Lung (tissue), 12 donors: ENCODE results near the gene NBPF3. TPM values are rescaled to one million over a fixed set of nuclear protein-coding genes. Genes with fewer than 3 reads are reported as not detected.
A peak's percentile ranks its signal among the peaks of the same experiment; 100 is the strongest.
"Not testable (repeated sequence)": the region's sequence is repeated elsewhere in the genome, so short reads cannot be mapped to it uniquely, and the experiment has no call there.

Experiments
- ATAC-seq: fragments of 200-7000 bp; cut with Tn5 transposase; one replicate; pipeline ENCODE4 v1.9.1; 2020; ENCODE audit warnings: moderate number of reproducible peaks; ENCODE audit not compliant: insufficient read depth, low FRiP score
- DNase-seq, 3 donors: peaks; one replicate each; pipeline ENCODE4 v3.0.0-alpha.2; 2013 to 2017
- H3K27ac ChIP-seq, 2 donors: one replicate each; pipeline ENCODE4 v1.5.1; 2013; ENCODE audit warnings: mild to moderate bottlenecking in 2 of 2, moderate library complexity in 2 of 2, control low read depth in 1 of 2, inconsistent platforms in 1 of 2, low read depth in 1 of 2, low read length in 1 of 2
- H3K27me3 ChIP-seq, 3 donors: one replicate each; pipeline ENCODE4 v1.5.1; 2013; ENCODE audit warnings: low read length in 2 of 3; ENCODE audit not compliant: control insufficient read depth in 3 of 3, insufficient read depth in 3 of 3
- H3K36me3 ChIP-seq, 4 donors: one replicate each; pipeline ENCODE4 v1.5.1; 2013; ENCODE audit warnings: low read length in 4 of 4, mild to moderate bottlenecking in 1 of 4, moderate library complexity in 1 of 4; ENCODE audit not compliant: control insufficient read depth in 4 of 4, insufficient read depth in 4 of 4
- H3K4me1 ChIP-seq, 5 donors: one replicate each; pipeline ENCODE4 v1.5.1; 2013; ENCODE audit warnings: low read length in 5 of 5, mild to moderate bottlenecking in 2 of 5, moderate library complexity in 1 of 5; ENCODE audit not compliant: control insufficient read depth in 5 of 5, insufficient read depth in 5 of 5
- H3K4me3 ChIP-seq: one replicate; pipeline ENCODE4 v1.5.1; 2013; ENCODE audit warnings: mild to moderate bottlenecking, control low read depth, moderate library complexity
- H3K9ac ChIP-seq, 2 donors: one replicate each; pipeline ENCODE4 v1.5.1; 2013; ENCODE audit warnings: low read length in 2 of 2, control low read depth in 1 of 2; ENCODE audit not compliant: insufficient read depth in 1 of 2
- H3K9me3 ChIP-seq, 4 donors: one replicate each; pipeline ENCODE4 v1.5.1; 2013; ENCODE audit warnings: low read length in 3 of 4, mild to moderate bottlenecking in 1 of 4, moderate library complexity in 1 of 4; ENCODE audit not compliant: control insufficient read depth in 4 of 4, insufficient read depth in 3 of 4
- WGBS, 2 donors: extraction: QIAGEN DNeasy Blood & Tissue Kit; methylation state at CpG; one replicate each; pipeline ENCODE4 v1.1.7; 2013; 5-methylcytosine and 5-hydroxymethylcytosine counted together
- polyA plus RNA-seq, 2 donors: library from polyadenylated mRNA; stranded (reverse); fragments of 200-250 nt; gene quantifications; one replicate each; pipeline ENCODE4 v1.2.1, GENCODE V29; 2013
- total RNA-seq, 2 donors: library from RNA; depleted of rRNA in 1 of 2; stranded (reverse); fragments of >200 nt in 1 of 2; gene quantifications; one replicate each; pipeline ENCODE4 v1.2.1, GENCODE V29; 2014 to 2021
- TF ChIP-seq, protein P1 (sequence below): IDR thresholded peaks from 2 replicates; pipeline ENCODE4 v1.5.1; 2012; ENCODE audit warnings: mild to moderate bottlenecking; ENCODE audit errors: control extremely low read depth, extremely low read depth
- donor health status: control.
- donor health status: control.
- donor health status: Bipolar disorder and iron deficiency.
- donor health status: healthy.
- donor health status: DM: yes; HTN: yes; CAD: no.

The NBPF3 gene
- total and polyA plus RNA-seq, 4 donors: 1.3 to 17.6 (median 5.6) TPM

DNA sequence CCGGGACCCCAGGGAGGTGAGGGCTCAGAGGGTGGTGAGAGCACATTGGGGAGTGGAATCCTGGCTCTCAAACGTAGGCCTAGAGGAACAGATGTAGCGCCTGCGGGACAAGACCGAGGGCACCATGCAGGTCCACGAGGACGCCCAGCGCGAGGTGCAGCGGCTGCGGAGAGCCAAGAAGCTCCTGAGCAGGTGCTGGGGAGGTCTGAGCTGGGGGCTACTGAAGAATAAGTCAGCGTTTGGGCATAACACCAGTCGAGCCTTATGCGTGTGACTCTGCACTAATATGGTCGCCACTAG, 2.6 kb upstream of the NBPF3 start:
- Histone ChIP-seq H3K27me3 (peaks cover 0 to 2% (median 0%) of the 10 kb centered on the region in 3 donors), H3K4me3 (no peak overlapping the region), H3K36me3 (no peaks in the 10 kb centered on the region), H3K27ac (no peak overlapping the region), H3K9me3 (peaks cover 0 to 3% (median 0%) of the 10 kb centered on the region in 4 donors), H3K4me1 (peaks cover 0 to 5% (median 2%) of the 10 kb centered on the region in 5 donors), H3K9ac (no peak overlapping the region)
- no peak for DNase-seq
- WGBS, 2 donors: 65 to 80% methylated on average over 15 of the region's 15 CpGs
- no peak for ATAC-seq
- TF ChIP-seq, protein P1, sequence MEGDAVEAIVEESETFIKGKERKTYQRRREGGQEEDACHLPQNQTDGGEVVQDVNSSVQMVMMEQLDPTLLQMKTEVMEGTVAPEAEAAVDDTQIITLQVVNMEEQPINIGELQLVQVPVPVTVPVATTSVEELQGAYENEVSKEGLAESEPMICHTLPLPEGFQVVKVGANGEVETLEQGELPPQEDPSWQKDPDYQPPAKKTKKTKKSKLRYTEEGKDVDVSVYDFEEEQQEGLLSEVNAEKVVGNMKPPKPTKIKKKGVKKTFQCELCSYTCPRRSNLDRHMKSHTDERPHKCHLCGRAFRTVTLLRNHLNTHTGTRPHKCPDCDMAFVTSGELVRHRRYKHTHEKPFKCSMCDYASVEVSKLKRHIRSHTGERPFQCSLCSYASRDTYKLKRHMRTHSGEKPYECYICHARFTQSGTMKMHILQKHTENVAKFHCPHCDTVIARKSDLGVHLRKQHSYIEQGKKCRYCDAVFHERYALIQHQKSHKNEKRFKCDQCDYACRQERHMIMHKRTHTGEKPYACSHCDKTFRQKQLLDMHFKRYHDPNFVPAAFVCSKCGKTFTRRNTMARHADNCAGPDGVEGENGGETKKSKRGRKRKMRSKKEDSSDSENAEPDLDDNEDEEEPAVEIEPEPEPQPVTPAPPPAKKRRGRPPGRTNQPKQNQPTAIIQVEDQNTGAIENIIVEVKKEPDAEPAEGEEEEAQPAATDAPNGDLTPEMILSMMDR: no peak

DNA sequence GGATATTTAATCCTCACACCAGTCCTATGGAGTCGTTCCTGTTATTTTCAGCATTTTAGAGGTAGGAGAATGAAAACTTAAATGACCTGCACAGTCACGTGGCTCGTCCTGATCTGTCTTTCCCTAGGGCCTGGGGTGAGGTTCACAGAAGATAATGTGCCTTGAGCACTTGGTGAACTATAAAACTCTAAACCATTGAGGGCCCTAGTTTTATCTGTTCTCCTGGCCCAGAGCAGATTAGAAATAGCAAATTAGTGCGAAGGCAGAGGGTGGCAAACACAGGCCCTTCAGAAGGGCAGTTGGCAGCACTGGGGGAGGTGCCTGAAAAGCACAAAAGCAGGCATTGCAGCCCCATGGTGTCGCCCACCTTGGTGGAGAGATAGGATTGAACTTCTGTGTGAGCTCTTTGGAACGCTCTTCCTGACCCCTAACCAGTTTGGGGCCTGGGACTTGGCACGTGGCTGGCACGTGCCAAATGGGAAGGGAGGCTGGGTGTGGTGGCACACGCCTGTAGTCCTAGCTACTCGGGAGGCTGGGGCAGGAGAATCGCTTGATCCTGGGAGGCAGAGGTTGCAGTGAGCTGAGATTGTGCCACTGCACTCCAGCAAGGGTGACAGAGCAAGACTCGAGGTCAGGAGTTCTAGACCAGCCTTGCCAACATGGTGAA, 1.2 kb upstream of the NBPF3 start:
- not testable (repeated sequence) for H3K9ac ChIP-seq, DNase-seq, H3K27me3 ChIP-seq, H3K27ac ChIP-seq, H3K4me1 ChIP-seq, H3K36me3 ChIP-seq, H3K9me3 ChIP-seq, H3K4me3 ChIP-seq, ATAC-seq
- 85 to 86% methylated on average over 12 of the region's 12 CpGs for WGBS, 2 donors

- Histone ChIP-seq H3K9ac (peak overlapping the region in 1 of 2 donors; percentile 75), H3K27ac (no peak overlapping the region), H3K4me3 (peak overlapping the region; percentile 95), H3K9me3 (peaks cover 0 to under 1% (median 0%) of the 10 kb centered on the region in 4 donors), H3K36me3 (no peaks in the 10 kb centered on the region), H3K27me3 (peaks cover 0 to 2% (median 0%) of the 10 kb centered on the region in 3 donors), H3K4me1 (peaks cover 0 to 5% (median 2%) of the 10 kb centered on the region in 5 donors)
- DNase-seq (no peak), ATAC-seq (no peak)
- TF ChIP-seq, protein P1: no peak
- 42 to 53% methylated on average over 7 of the region's 7 CpGs for WGBS, 2 donors
These were observed 604 bp upstream of the NBPF3 start for GRCh38 chr1:21439345-21439720.

- not testable (repeated sequence) for H3K27ac ChIP-seq
- 10 to 13% methylated on average over 21 of the region's 21 CpGs for WGBS, 2 donors
- H3K9ac ChIP-seq: peak overlapping the region; percentile 33 to 49
These were observed 741 bp downstream of the NBPF3 start for GRCh38 chr1:21440630-21441125.

DNA sequence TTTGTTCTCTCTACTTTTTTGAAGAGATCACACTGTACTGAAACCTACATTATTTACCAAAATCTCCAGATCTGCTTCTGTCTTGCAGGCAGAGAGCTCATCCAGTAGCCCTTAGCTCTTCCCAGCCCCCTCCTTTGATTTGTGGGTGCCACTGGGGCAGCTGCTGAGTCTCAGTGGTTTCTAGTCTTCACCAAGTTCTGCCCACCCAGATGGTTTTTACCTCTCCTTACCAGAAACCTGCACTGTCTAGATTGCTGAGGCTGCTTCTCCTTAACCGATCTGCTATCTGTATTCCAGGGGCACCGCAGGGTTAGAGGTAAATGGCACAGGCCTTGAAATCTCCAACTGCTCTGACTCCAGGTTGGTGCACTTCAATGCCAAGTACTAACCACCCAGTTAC, 6.7 kb downstream of the NBPF3 start:
- ATAC-seq, H3K27ac ChIP-seq, H3K9me3 ChIP-seq, H3K4me3 ChIP-seq, H3K27me3 ChIP-seq, H3K4me1 ChIP-seq, H3K9ac ChIP-seq, H3K36me3 ChIP-seq, DNase-seq: not testable (repeated sequence)
- 91 to 98% methylated on average over 2 of the region's 2 CpGs for WGBS, 2 donors

More at GRCh38 chr1:21440630-21441125, 741 bp downstream of the NBPF3 start:
- H3K4me3 ChIP-seq: peak overlapping the region; percentile 95
- not testable (repeated sequence) for H3K9me3 ChIP-seq, H3K36me3 ChIP-seq, H3K27me3 ChIP-seq, H3K4me1 ChIP-seq, DNase-seq
- ATAC-seq: peak; percentile 2
